Astrocyte (in vitro differentiated cells and primary cell): ENCODE results near the gene USP32. TPM values are rescaled to one million over a fixed set of nuclear protein-coding genes. Genes with fewer than 3 reads are reported as not detected.

Experiments
- DNase-seq: peaks from one replicate; pipeline ENCODE4 v3.0.0-alpha.2; 2010; ENCODE audit warnings: low read depth
- FAIRE-seq: peaks from 2 replicates; lab custom pipeline; 2011; peaks lifted over from hg19 to GRCh38; lab: Jason Lieb, UNC
- H2AFZ ChIP-seq: 2 replicates; pipeline ENCODE4 v1.6.0; 2012; ENCODE audit warnings: low read depth, low read length, inconsistent platforms
- H3K27ac ChIP-seq: 2 replicates; pipeline ENCODE4 v1.5.1; 2011; ENCODE audit warnings: low read depth, low read length, inconsistent platforms
- H3K27me3 ChIP-seq: 2 replicates; pipeline ENCODE4 v1.6.0; 2011; ENCODE audit warnings: low read length, inconsistent platforms; ENCODE audit not compliant: insufficient read depth
- H3K36me3 ChIP-seq: 2 replicates; pipeline ENCODE4 v1.5.1; 2011; ENCODE audit warnings: low read length, inconsistent platforms; ENCODE audit not compliant: insufficient read depth
- H3K4me1 ChIP-seq: 2 replicates; pipeline ENCODE4 v1.5.1; 2011; ENCODE audit warnings: low read length, inconsistent platforms; ENCODE audit not compliant: insufficient read depth
- H3K4me2 ChIP-seq: 2 replicates; pipeline ENCODE4 v1.6.0; 2012; ENCODE audit warnings: low read length, inconsistent platforms
- H3K4me3 ChIP-seq: 2 replicates; pipeline ENCODE4 v1.5.1; 2011; ENCODE audit warnings: low read depth, mild to moderate bottlenecking, low read length, inconsistent platforms; ENCODE audit not compliant: insufficient read depth
- H3K79me2 ChIP-seq: 2 replicates; pipeline ENCODE4 v1.6.0; 2012; ENCODE audit warnings: mild to moderate bottlenecking, low read length, inconsistent platforms; ENCODE audit not compliant: insufficient read depth
- H3K9ac ChIP-seq: 2 replicates; pipeline ENCODE4 v1.6.0; 2012; ENCODE audit warnings: mild to moderate bottlenecking, low read length, inconsistent platforms
- H3K9me3 ChIP-seq: 2 replicates; pipeline ENCODE4 v1.5.1; 2012; ENCODE audit warnings: low read depth, mild to moderate bottlenecking, low read length, inconsistent platforms; ENCODE audit not compliant: insufficient read depth
- H4K20me1 ChIP-seq: 2 replicates; pipeline ENCODE4 v1.6.0; 2012; ENCODE audit warnings: low read length, inconsistent platforms; ENCODE audit not compliant: insufficient read depth
- H3K27ac Mint-ChIP-seq: one replicate; pipeline ENCODE4 v1.8.0; 2021; ENCODE audit warnings: mild to moderate bottlenecking, mixed read lengths; ENCODE audit not compliant: unreplicated experiment
- H3K27me3 Mint-ChIP-seq: one replicate; pipeline ENCODE4 v1.8.0; 2021; ENCODE audit warnings: low read depth, mixed read lengths; ENCODE audit not compliant: unreplicated experiment
- H3K36me3 Mint-ChIP-seq: one replicate; pipeline ENCODE4 v1.8.0; 2021; ENCODE audit warnings: low read depth, mixed read lengths; ENCODE audit not compliant: unreplicated experiment
- H3K4me1 Mint-ChIP-seq: one replicate; pipeline ENCODE4 v1.8.0; 2021; ENCODE audit warnings: low read depth, mixed read lengths; ENCODE audit not compliant: unreplicated experiment
- H3K4me3 Mint-ChIP-seq: one replicate; pipeline ENCODE4 v1.8.0; 2021; ENCODE audit warnings: mild to moderate bottlenecking, moderate library complexity, mixed read lengths; ENCODE audit not compliant: unreplicated experiment
- H3K9me3 Mint-ChIP-seq: one replicate; pipeline ENCODE4 v1.8.0; 2021; ENCODE audit warnings: mild to moderate bottlenecking, mixed read lengths; ENCODE audit not compliant: unreplicated experiment
- CTCF ChIP-seq: IDR thresholded peaks from 2 replicates; pipeline ENCODE4 v1.5.1; 2011; ENCODE audit warnings: low read depth, mild to moderate bottlenecking, inconsistent platforms, low read length, moderate library complexity; ENCODE audit not compliant: insufficient read depth
- EZH2 ChIP-seq: IDR thresholded peaks from 2 replicates; pipeline ENCODE4 v1.6.1; 2012; ENCODE audit warnings: mild to moderate bottlenecking, low read length, inconsistent platforms; ENCODE audit not compliant: insufficient read depth
- total RNA-seq: library from RNA; stranded (reverse); gene quantifications from 2 replicates; pipeline ENCODE4 v1.2.1, GENCODE V29; 2021

Gene USP32
- total RNA-seq, 1 donor from 2014 or later: 40.2 TPM

GRCh38 chr17:60372790-60373483 is 19.0 kb downstream of the USP32 start:
- Histone ChIP-seq H3K79me2 (peaks cover 56% of the 10 kb centered on the region), H3K9ac (no peak overlapping the region), H3K4me2 (peak overlapping the region; percentile 79), H3K4me3 (no peak overlapping the region), H3K4me1 (peaks cover 8% of the 10 kb centered on the region), H3K27me3 (no peaks in the 10 kb centered on the region), H3K27ac (peak overlapping the region; percentile 42), H3K36me3 (no peaks in the 10 kb centered on the region), H2AFZ (no peak overlapping the region), H4K20me1 (peaks cover 38% of the 10 kb centered on the region), H3K9me3 (no peaks in the 10 kb centered on the region)
- FAIRE-seq: no peak
- Mint-ChIP-seq H3K27me3 (no peaks in the 10 kb centered on the region), H3K4me1 (peaks cover 10% of the 10 kb centered on the region), H3K27ac (peak overlapping the region; percentile 53), H3K36me3 (no peaks in the 10 kb centered on the region), H3K9me3 (no peaks in the 10 kb centered on the region), H3K4me3 (no peak overlapping the region)
- TF ChIP-seq CTCF (no peak), EZH2 (no peak)
- peak; percentile 80 for DNase-seq

GRCh38 chr17:60371818-60372510 is 20.0 kb downstream of the USP32 start:
- peaks cover 8% of the 10 kb centered on the region for H3K4me1 ChIP-seq
- Mint-ChIP-seq H3K36me3 (no peaks in the 10 kb centered on the region), H3K27ac (no peak overlapping the region), H3K4me3 (no peak overlapping the region), H3K9me3 (no peaks in the 10 kb centered on the region), H3K27me3 (no peaks in the 10 kb centered on the region), H3K4me1 (peaks cover 10% of the 10 kb centered on the region)
- no peak overlapping the region for H3K27ac ChIP-seq
- no peak overlapping the region for H3K9ac ChIP-seq
- H3K9me3 ChIP-seq: no peaks in the 10 kb centered on the region
- TF ChIP-seq EZH2: no peak
- TF ChIP-seq CTCF: no peak
- H3K4me3 ChIP-seq: no peak overlapping the region
- no peak for FAIRE-seq
- no peak overlapping the region for H2AFZ ChIP-seq
- H3K36me3 ChIP-seq: no peaks in the 10 kb centered on the region
- no peak for DNase-seq
- H3K27me3 ChIP-seq: no peaks in the 10 kb centered on the region
- peaks cover 46% of the 10 kb centered on the region for H4K20me1 ChIP-seq
- H3K4me2 ChIP-seq: no peak overlapping the region
- peaks cover 63% of the 10 kb centered on the region for H3K79me2 ChIP-seq

- H3K4me2 ChIP-seq: no peak overlapping the region
- H3K27ac ChIP-seq: no peak overlapping the region
- H3K9me3 ChIP-seq: no peaks in the 10 kb centered on the region
- no peaks in the 10 kb centered on the region for H3K27me3 ChIP-seq
- Mint-ChIP-seq H3K4me3 (no peak overlapping the region), H3K4me1 (peaks cover 10% of the 10 kb centered on the region), H3K27ac (no peak overlapping the region), H3K36me3 (no peaks in the 10 kb centered on the region), H3K27me3 (no peaks in the 10 kb centered on the region), H3K9me3 (no peaks in the 10 kb centered on the region)
- H3K4me3 ChIP-seq: no peak overlapping the region
- peaks cover 69% of the 10 kb centered on the region for H3K79me2 ChIP-seq
- H2AFZ ChIP-seq: no peak overlapping the region
- peaks cover 8% of the 10 kb centered on the region for H3K4me1 ChIP-seq
- TF ChIP-seq EZH2: no peak
- TF ChIP-seq CTCF: no peak
- FAIRE-seq (no peak), DNase-seq (no peak)
- peaks cover 48% of the 10 kb centered on the region for H4K20me1 ChIP-seq
- H3K36me3 ChIP-seq: no peaks in the 10 kb centered on the region
- no peak overlapping the region for H3K9ac ChIP-seq
Measured at GRCh38 chr17:60371416-60371815, 20.5 kb downstream of the USP32 start.
